GM12878 (cell line): ENCODE data around the gene ANKRD50.

Experiments
- EGR1 ChIP-seq, 2 experiments: IDR thresholded peaks; 1 replicate in 1 of 2; 2 replicates in 1 of 2; pipeline ENCODE4 v1.6.1; 2011 to 2012; ENCODE audit warnings: low read depth in 2 of 2, low read length in 2 of 2, borderline replicate concordance in 1 of 2, mild to moderate bottlenecking in 1 of 2, moderate library complexity in 1 of 2
- FOS ChIP-seq: IDR thresholded peaks from 3 replicates; pipeline ENCODE4 v1.6.1; 2011; ENCODE audit warnings: borderline replicate concordance; ENCODE audit not compliant: insufficient read length; ENCODE audit errors: extremely low read depth
- HDAC6 ChIP-seq: fragments of 200-600 bp; sonication (generic); IDR thresholded peaks from one replicate; pipeline ENCODE4 v1.8.0; 2017; ENCODE audit warnings: antibody characterized with exemption; ENCODE audit not compliant: unreplicated experiment
- POLR2A ChIP-seq: IDR thresholded peaks from 2 replicates; pipeline ENCODE4 v1.6.1; 2011; ENCODE audit warnings: low read depth, mild to moderate bottlenecking, low read length
- TF ChIP-seq, protein P1 (sequence below): IDR thresholded peaks from 2 replicates; pipeline ENCODE4 v1.6.1; 2012; ENCODE audit warnings: low read length, inconsistent platforms
- TF ChIP-seq, protein P2 (sequence below), 3 experiments: IDR thresholded peaks in 2 of 3; conservative IDR thresholded peaks in 1 of 3; 2 replicates each; pipeline ENCODE4 v1.5.1; 2011; ENCODE audit warnings: low read depth in 3 of 3, low read length in 3 of 3, mild to moderate bottlenecking in 3 of 3, control low read depth in 2 of 3, moderate library complexity in 2 of 3, inconsistent platforms in 1 of 3, mixed read lengths in 1 of 3; ENCODE audit not compliant: control insufficient read depth in 2 of 3, insufficient read depth in 1 of 3; ENCODE audit errors: extremely low read depth in 1 of 3
- TF ChIP-seq, protein P3 (sequence below): fragments of 450-650 bp; IDR thresholded peaks from 2 replicates; pipeline ENCODE4 v1.6.1; 2016; ENCODE audit warnings: mild to moderate bottlenecking
- TF ChIP-seq, protein P4 (sequence below): IDR thresholded peaks from 2 replicates; pipeline ENCODE4 v1.6.1; 2012; ENCODE audit warnings: low read depth, low read length, improper control_type of control experiment

DNA sequence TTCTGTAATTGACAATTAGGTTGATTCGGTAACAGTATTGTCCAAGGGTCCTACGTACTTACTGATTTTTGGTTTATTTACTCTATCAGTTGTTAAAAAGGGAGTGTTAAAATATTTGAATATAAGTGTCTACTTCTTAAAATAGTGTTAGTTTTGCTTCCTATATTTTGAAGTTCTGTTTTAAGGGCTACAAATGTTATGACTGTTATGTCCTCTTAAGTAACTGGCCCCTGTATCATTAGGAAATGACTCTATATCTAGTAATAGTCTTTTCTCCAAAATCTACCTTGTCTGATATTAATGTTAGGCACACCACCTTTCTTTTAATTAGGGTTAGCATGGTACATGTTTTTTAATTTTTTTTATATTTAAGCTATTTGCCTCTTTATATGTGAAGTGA, 30.1 kb downstream of the ANKRD50 start:
- TF ChIP-seq HDAC6 (no peak), POLR2A (no peak), FOS (no peak), EGR1 (IDR thresholded peaks at IDR 0.05; ENCODE audit: borderline replicate concordance in 1 of 2, low read depth in 2 of 2, low read length in 2 of 2) (no peak)
- TF ChIP-seq, protein P1, sequence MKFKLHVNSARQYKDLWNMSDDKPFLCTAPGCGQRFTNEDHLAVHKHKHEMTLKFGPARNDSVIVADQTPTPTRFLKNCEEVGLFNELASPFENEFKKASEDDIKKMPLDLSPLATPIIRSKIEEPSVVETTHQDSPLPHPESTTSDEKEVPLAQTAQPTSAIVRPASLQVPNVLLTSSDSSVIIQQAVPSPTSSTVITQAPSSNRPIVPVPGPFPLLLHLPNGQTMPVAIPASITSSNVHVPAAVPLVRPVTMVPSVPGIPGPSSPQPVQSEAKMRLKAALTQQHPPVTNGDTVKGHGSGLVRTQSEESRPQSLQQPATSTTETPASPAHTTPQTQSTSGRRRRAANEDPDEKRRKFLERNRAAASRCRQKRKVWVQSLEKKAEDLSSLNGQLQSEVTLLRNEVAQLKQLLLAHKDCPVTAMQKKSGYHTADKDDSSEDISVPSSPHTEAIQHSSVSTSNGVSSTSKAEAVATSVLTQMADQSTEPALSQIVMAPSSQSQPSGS, result no peak
- TF ChIP-seq, protein P2, sequence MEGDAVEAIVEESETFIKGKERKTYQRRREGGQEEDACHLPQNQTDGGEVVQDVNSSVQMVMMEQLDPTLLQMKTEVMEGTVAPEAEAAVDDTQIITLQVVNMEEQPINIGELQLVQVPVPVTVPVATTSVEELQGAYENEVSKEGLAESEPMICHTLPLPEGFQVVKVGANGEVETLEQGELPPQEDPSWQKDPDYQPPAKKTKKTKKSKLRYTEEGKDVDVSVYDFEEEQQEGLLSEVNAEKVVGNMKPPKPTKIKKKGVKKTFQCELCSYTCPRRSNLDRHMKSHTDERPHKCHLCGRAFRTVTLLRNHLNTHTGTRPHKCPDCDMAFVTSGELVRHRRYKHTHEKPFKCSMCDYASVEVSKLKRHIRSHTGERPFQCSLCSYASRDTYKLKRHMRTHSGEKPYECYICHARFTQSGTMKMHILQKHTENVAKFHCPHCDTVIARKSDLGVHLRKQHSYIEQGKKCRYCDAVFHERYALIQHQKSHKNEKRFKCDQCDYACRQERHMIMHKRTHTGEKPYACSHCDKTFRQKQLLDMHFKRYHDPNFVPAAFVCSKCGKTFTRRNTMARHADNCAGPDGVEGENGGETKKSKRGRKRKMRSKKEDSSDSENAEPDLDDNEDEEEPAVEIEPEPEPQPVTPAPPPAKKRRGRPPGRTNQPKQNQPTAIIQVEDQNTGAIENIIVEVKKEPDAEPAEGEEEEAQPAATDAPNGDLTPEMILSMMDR (IDR thresholded peaks at IDR 0.05 in 2 of 3, conservative IDR thresholded peaks at IDR 0.05 in 1 of 3; ENCODE audit: control insufficient read depth in 2 of 3, extremely low read depth in 1 of 3, insufficient read depth in 1 of 3, low read depth in 3 of 3, low read length in 3 of 3), result no peak
- TF ChIP-seq, protein P3, sequence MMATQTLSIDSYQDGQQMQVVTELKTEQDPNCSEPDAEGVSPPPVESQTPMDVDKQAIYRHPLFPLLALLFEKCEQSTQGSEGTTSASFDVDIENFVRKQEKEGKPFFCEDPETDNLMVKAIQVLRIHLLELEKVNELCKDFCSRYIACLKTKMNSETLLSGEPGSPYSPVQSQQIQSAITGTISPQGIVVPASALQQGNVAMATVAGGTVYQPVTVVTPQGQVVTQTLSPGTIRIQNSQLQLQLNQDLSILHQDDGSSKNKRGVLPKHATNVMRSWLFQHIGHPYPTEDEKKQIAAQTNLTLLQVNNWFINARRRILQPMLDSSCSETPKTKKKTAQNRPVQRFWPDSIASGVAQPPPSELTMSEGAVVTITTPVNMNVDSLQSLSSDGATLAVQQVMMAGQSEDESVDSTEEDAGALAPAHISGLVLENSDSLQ, result no peak
- TF ChIP-seq, protein P4, sequence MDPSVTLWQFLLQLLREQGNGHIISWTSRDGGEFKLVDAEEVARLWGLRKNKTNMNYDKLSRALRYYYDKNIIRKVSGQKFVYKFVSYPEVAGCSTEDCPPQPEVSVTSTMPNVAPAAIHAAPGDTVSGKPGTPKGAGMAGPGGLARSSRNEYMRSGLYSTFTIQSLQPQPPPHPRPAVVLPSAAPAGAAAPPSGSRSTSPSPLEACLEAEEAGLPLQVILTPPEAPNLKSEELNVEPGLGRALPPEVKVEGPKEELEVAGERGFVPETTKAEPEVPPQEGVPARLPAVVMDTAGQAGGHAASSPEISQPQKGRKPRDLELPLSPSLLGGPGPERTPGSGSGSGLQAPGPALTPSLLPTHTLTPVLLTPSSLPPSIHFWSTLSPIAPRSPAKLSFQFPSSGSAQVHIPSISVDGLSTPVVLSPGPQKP, result no peak
